B cell (primary cell): ENCODE measurements around the gene NCAPH2. TPM values are rescaled to one million over a fixed set of nuclear protein-coding genes. Genes with fewer than 3 reads are reported as not detected.

Source experiments
- ATAC-seq: fragments of 200-7000 bp; cut with Tn5 transposase; one replicate; pipeline ENCODE4 v1.10.0; 2021; ENCODE audit warnings: low read depth, mild to moderate bottlenecking, moderate number of reproducible peaks, moderate library complexity
- CTCF ChIA-PET: fragments of 350-600 bp; sonication (Branson Sonifier 250); formaldehyde crosslinking; loops from one replicate; lab custom pipeline; 2021; ENCODE audit warnings: antibody characterized with exemption, inconsistent platforms; lab: Charles Lee
- POLR2A ChIA-PET: fragments of 350-600 bp; sonication (Branson Sonifier 250); formaldehyde crosslinking; loops from one replicate; lab custom pipeline; 2021; ENCODE audit warnings: antibody characterized with exemption; lab: Charles Lee
- DNase-seq: peaks from one replicate; pipeline ENCODE4 v3.0.0; 2013
- H2AFZ ChIP-seq: 2 replicates; pipeline ENCODE4 v1.6.1; 2012; ENCODE audit warnings: mild to moderate bottlenecking, low read depth, low read length; ENCODE audit not compliant: insufficient read depth, poor library complexity, severe bottlenecking
- H3K27ac ChIP-seq, 2 donors: 1 replicate in 1 of 2; 2 replicates in 1 of 2; pipeline ENCODE4 v1.5.1; 2012 to 2013; ENCODE audit warnings: low read length in 2 of 2, mild to moderate bottlenecking in 2 of 2, moderate library complexity in 1 of 2
- H3K27me3 ChIP-seq, 4 experiments: fragments of 200-600 bp in 1 of 4; sonication (generic) in 1 of 4; replicated peaks in 1 of 4; 1 replicate in 2 of 4; 2 replicates in 2 of 4; pipeline versions ENCODE4 v1.6.1 to v1.7.0; 2013 to 2016; ENCODE audit warnings: low read length in 3 of 4, mild to moderate bottlenecking in 2 of 4, mixed read lengths in 1 of 4, moderate library complexity in 1 of 4; ENCODE audit not compliant: insufficient read depth in 4 of 4, control insufficient read depth in 3 of 4; ENCODE audit errors: control extremely low read depth in 1 of 4
- H3K36me3 ChIP-seq, 2 experiments: replicated peaks in 1 of 2; 1 replicate in 1 of 2; 2 replicates in 1 of 2; pipeline versions ENCODE4 v1.6.1 to v1.7.1; 2013; ENCODE audit warnings: low read length in 1 of 2; ENCODE audit not compliant: insufficient read depth in 2 of 2, control insufficient read depth in 1 of 2; ENCODE audit errors: control extremely low read depth in 1 of 2, extremely low read depth in 1 of 2
- H3K4me1 ChIP-seq, 2 donors: fragments of 200-600 bp in 1 of 2; sonication (generic) in 1 of 2; 1 replicate in 1 of 2; 2 replicates in 1 of 2; pipeline versions ENCODE4 v1.5.1 to v1.6.1; 2013 to 2017; ENCODE audit warnings: low read length in 2 of 2; ENCODE audit not compliant: control insufficient read depth in 2 of 2, insufficient read depth in 2 of 2
- H3K4me2 ChIP-seq: replicated peaks from 2 replicates; pipeline ENCODE3; 2012; ENCODE audit warnings: mild to moderate bottlenecking, low read depth, low read length; ENCODE audit not compliant: poor library complexity, severe bottlenecking
- H3K4me3 ChIP-seq, 5 experiments: fragments of 200-600 bp in 1 of 5; sonication (generic) in 1 of 5; 1 replicate in 3 of 5; 2 replicates in 2 of 5; pipeline versions ENCODE4 v1.5.1 to v1.7.0; 2011 to 2016; ENCODE audit warnings: low read length in 4 of 5, mild to moderate bottlenecking in 4 of 5, low read depth in 2 of 5, control low read depth in 1 of 5, moderate library complexity in 1 of 5; ENCODE audit not compliant: insufficient read depth in 1 of 5; ENCODE audit errors: control extremely low read depth in 1 of 5, extremely low read depth in 1 of 5
- H3K79me2 ChIP-seq: fragments of 200-600 bp; sonication (generic); one replicate; pipeline ENCODE4 v1.6.0; 2016; ENCODE audit warnings: low read length; ENCODE audit not compliant: control insufficient read depth, insufficient read depth
- H3K9ac ChIP-seq: fragments of 200-600 bp; sonication (generic); 2 replicates; pipeline ENCODE4 v1.6.1; 2017; ENCODE audit warnings: mild to moderate bottlenecking, low read length, moderate library complexity
- H3K9me3 ChIP-seq, 3 donors: one replicate each; pipeline versions ENCODE4 v1.6.1 to v1.7.1; 2013; ENCODE audit warnings: low read length in 2 of 3; ENCODE audit not compliant: control insufficient read depth in 2 of 3, insufficient read depth in 1 of 3; ENCODE audit errors: control extremely low read depth in 1 of 3
- H4K20me1 ChIP-seq: 2 replicates; pipeline ENCODE4 v1.6.0; 2012; ENCODE audit warnings: mild to moderate bottlenecking, low read length; ENCODE audit not compliant: insufficient read depth, control insufficient read depth, poor library complexity, severe bottlenecking
- H3K27ac Mint-ChIP-seq: one replicate; pipeline ENCODE4 v1.8.0; 2021; ENCODE audit warnings: mixed read lengths
- H3K27me3 Mint-ChIP-seq: one replicate; pipeline ENCODE4 v1.8.0; 2021; ENCODE audit warnings: mixed read lengths
- H3K4me1 Mint-ChIP-seq: one replicate; pipeline ENCODE4 v1.8.0; 2021; ENCODE audit warnings: mixed read lengths
- H3K4me3 Mint-ChIP-seq: one replicate; pipeline ENCODE4 v1.8.0; 2021; ENCODE audit warnings: mixed read lengths
- H3K9me3 Mint-ChIP-seq: one replicate; pipeline ENCODE4 v1.8.0; 2022; ENCODE audit warnings: mixed read lengths; ENCODE audit not compliant: insufficient read depth
- EZH2 ChIP-seq: IDR thresholded peaks from 2 replicates; pipeline ENCODE4 v1.6.1; 2012; ENCODE audit warnings: borderline replicate concordance, low read depth, mild to moderate bottlenecking, moderate library complexity, low read length; ENCODE audit not compliant: insufficient read depth, poor library complexity, severe bottlenecking
- WGBS: methylation state at CpG from one replicate; pipeline ENCODE4 v1.1.5; 2013; ENCODE audit warnings: missing lambda C conversion rate; ENCODE audit not compliant: insufficient coverage; 5-methylcytosine and 5-hydroxymethylcytosine counted together
- intact Hi-C: fragments of 100-400 bp; cut with micrococcal nuclease; formaldehyde crosslinking; loops from one replicate; pipeline ENCODE4 v1.10.0; 2022
- polyA plus RNA-seq: library from polyadenylated mRNA; depleted of rRNA; stranded (reverse); fragments of >200 nt; gene quantifications from 2 replicates; pipeline ENCODE4 v1.2.3, GENCODE V29; 2012
- total RNA-seq, 2 donors: library from RNA; stranded (reverse); fragments of 120-200 nt in 1 of 2; gene quantifications; 1 replicate in 1 of 2; 2 replicates in 1 of 2; pipeline versions ENCODE4 v1.2.3 to v1.2.4, GENCODE V29; 2013 to 2022
- TF ChIP-seq, protein P1 (sequence below): fragments of 200-600 bp; IDR thresholded peaks from one replicate; pipeline ENCODE4 v1.8.0; 2022; ENCODE audit warnings: antibody characterized with exemption, mild to moderate bottlenecking

NCAPH2 gene
- total and polyA plus RNA-seq, 2 donors (not counting 1 experiment from before 2014, with no cell fraction given): 47.1 to 76.9 TPM

DNA sequence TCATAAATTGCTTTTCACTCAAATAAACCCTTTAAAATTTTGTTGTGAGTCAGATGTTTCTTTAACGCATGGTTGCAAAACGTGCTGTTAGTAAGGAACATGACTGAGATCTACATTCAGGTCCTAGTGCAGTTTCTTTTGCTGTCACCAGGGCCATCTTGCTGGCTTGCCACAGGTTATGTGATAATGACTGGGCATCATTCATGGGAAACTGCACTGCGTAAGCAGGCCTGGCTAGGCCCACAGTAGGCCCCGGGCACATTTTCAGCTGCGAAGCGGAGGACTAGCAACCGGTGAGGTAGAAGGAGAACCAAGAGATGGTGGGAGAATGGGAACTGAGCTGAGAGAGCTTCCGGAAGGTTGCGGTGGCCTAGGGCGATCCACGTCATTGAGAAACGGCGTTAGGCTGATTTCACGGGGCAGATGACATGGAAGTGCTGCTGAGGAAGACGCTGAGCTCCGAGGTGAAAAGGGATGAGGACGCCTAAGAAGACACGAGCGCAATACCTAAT, 34.4 kb downstream of the NCAPH2 start:
- Histone ChIP-seq H3K4me1 (peaks cover 46 to 68% of the 10 kb centered on the region in 2 donors), H3K4me2 (peak overlapping the region; percentile 1), H3K9ac (no peak overlapping the region), H3K36me3 (no peaks in the 10 kb centered on the region), H3K9me3 (no peaks in the 10 kb centered on the region), H3K27ac (peak overlapping the region; percentile 95 to 96), H3K4me3 (peak overlapping the region in 1 of 5 experiments; percentile 8), H2AFZ (peak overlapping the region; percentile 34), H4K20me1 (no peaks in the 10 kb centered on the region), H3K79me2 (no peaks in the 10 kb centered on the region), H3K27me3 (no peaks in the 10 kb centered on the region)
- 85% methylated on average over 14 of the region's 19 CpGs for WGBS
- peaks cover 52% of the 10 kb centered on the region for H3K4me1 Mint-ChIP-seq
- no peak for ATAC-seq
- peak overlapping the region; percentile 83 for H3K4me3 Mint-ChIP-seq
- no peak for TF ChIP-seq EZH2
- TF ChIP-seq, protein P1, sequence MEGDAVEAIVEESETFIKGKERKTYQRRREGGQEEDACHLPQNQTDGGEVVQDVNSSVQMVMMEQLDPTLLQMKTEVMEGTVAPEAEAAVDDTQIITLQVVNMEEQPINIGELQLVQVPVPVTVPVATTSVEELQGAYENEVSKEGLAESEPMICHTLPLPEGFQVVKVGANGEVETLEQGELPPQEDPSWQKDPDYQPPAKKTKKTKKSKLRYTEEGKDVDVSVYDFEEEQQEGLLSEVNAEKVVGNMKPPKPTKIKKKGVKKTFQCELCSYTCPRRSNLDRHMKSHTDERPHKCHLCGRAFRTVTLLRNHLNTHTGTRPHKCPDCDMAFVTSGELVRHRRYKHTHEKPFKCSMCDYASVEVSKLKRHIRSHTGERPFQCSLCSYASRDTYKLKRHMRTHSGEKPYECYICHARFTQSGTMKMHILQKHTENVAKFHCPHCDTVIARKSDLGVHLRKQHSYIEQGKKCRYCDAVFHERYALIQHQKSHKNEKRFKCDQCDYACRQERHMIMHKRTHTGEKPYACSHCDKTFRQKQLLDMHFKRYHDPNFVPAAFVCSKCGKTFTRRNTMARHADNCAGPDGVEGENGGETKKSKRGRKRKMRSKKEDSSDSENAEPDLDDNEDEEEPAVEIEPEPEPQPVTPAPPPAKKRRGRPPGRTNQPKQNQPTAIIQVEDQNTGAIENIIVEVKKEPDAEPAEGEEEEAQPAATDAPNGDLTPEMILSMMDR: no peak
- ChIA-PET CTCF (interaction anchor here (0.9 to 1.5 kb wide), 2 partner anchors 17 kb away, joined by 5 to 10 read pairs; partner anchors contain the start of gene SCO2), POLR2A (interaction anchor here (3.4 to 4.6 kb wide), 2 partner anchors 11 to 15 kb away, joined by 40 to 104 read pairs; partner anchors contain the start of genes SCO2 and TYMP)
- no peaks in the 10 kb centered on the region for H3K9me3 Mint-ChIP-seq
- H3K27me3 Mint-ChIP-seq: no peaks in the 10 kb centered on the region
- peak; percentile 62 for DNase-seq
- intact Hi-C loops: no loop called here
- H3K27ac Mint-ChIP-seq: peak overlapping the region; percentile 93
